H1 (cell line): ENCODE data around the gene COL27A1. TPM values are rescaled to one million over a fixed set of nuclear protein-coding genes. Genes with fewer than 3 reads are reported as not detected.

ENCODE experiments used
- CTCF ChIA-PET: fragments of 300-600 bp; sonication (Branson Sonifier 250); formaldehyde crosslinking; loops from one replicate; lab custom pipeline; 2021; ENCODE audit not compliant: partially characterized antibody; lab: Charles Lee
- POLR2A ChIA-PET: fragments of 300-600 bp; sonication (Branson Sonifier 250); formaldehyde crosslinking; loops from one replicate; lab custom pipeline; 2021; ENCODE audit warnings: inconsistent platforms; ENCODE audit not compliant: partially characterized antibody; lab: Charles Lee
- DNase-seq, 2 experiments: peaks; one replicate each; pipeline versions ENCODE4 v3.0.0 to v3.0.0-alpha.2; 2010 to 2022; ENCODE audit warnings: low spot score in 2 of 2, low read depth in 1 of 2, mixed read lengths in 1 of 2
- FAIRE-seq: peaks from 2 replicates; lab custom pipeline; 2011; peaks lifted over from hg19 to GRCh38; lab: Jason Lieb, UNC
- H2AFZ ChIP-seq: 2 replicates; pipeline ENCODE4 v1.8.1; 2012; ENCODE audit warnings: low read length, inconsistent platforms
- H2AK5ac ChIP-seq: 2 replicates; pipeline ENCODE4 v1.6.1; 2013; ENCODE audit warnings: low read depth, low read length
- H2BK120ac ChIP-seq: replicated peaks from 2 replicates; pipeline ENCODE3; 2013; ENCODE audit warnings: low read depth, low read length, inconsistent platforms
- H2BK12ac ChIP-seq: 2 replicates; pipeline ENCODE4 v1.6.1; 2013; ENCODE audit warnings: low read depth, low read length
- H2BK15ac ChIP-seq: 2 replicates; pipeline ENCODE4 v1.6.1; 2013; ENCODE audit warnings: low read length
- H2BK20ac ChIP-seq: 2 replicates; pipeline ENCODE4 v1.6.1; 2013; ENCODE audit warnings: low read length
- H2BK5ac ChIP-seq: 2 replicates; pipeline ENCODE4 v1.6.1; 2013; ENCODE audit warnings: low read depth, low read length
- H3K14ac ChIP-seq: 2 replicates; pipeline ENCODE4 v1.6.1; 2013; ENCODE audit warnings: inconsistent platforms; ENCODE audit not compliant: insufficient read length
- H3K18ac ChIP-seq: 2 replicates; pipeline ENCODE4 v1.6.1; 2013; ENCODE audit warnings: low read length; ENCODE audit errors: extremely low read depth
- H3K23ac ChIP-seq: 2 replicates; pipeline ENCODE4 v1.6.1; 2013; ENCODE audit warnings: inconsistent platforms; ENCODE audit not compliant: insufficient read length
- H3K23me2 ChIP-seq: 2 replicates; pipeline ENCODE4 v1.6.1; 2013; ENCODE audit warnings: low read depth, low read length
- H3K27ac ChIP-seq: 2 replicates; pipeline ENCODE4 v1.6.1; 2011; ENCODE audit warnings: low read depth, low read length, inconsistent platforms
- H3K27me3 ChIP-seq, 4 experiments: replicated peaks in 1 of 4; 1 replicate in 1 of 4; 2 replicates in 3 of 4; pipeline versions ENCODE4 v1.6.1 to v1.8.1; 2011 to 2013; ENCODE audit warnings: low read length in 3 of 4, mild to moderate bottlenecking in 3 of 4, inconsistent platforms in 2 of 4, mixed read lengths in 2 of 4, moderate library complexity in 1 of 4; ENCODE audit not compliant: control insufficient read depth in 3 of 4, insufficient read depth in 3 of 4; ENCODE audit errors: extremely low read depth in 1 of 4
- H3K36me3 ChIP-seq, 4 experiments: 2 replicates each; pipeline versions ENCODE4 v1.6.1 to v1.8.1; 2011 to 2013; ENCODE audit warnings: mild to moderate bottlenecking in 4 of 4, low read length in 3 of 4, moderate library complexity in 2 of 4, control low read depth in 1 of 4, inconsistent platforms in 1 of 4; ENCODE audit not compliant: insufficient read depth in 4 of 4, control insufficient read depth in 2 of 4
- H3K4ac ChIP-seq: replicated peaks from 2 replicates; pipeline ENCODE3; 2013; ENCODE audit warnings: low read length, low read depth, mixed read lengths, inconsistent platforms; ENCODE audit not compliant: insufficient read length
- H3K4me1 ChIP-seq, 4 experiments: replicated peaks in 1 of 4; 1 replicate in 1 of 4; 2 replicates in 3 of 4; pipeline versions ENCODE4 v1.6.1 to v1.8.1; 2011 to 2013; ENCODE audit warnings: low read length in 3 of 4, inconsistent platforms in 2 of 4, mixed read lengths in 1 of 4; ENCODE audit not compliant: insufficient read depth in 4 of 4, control insufficient read depth in 3 of 4
- H3K4me2 ChIP-seq, 2 experiments: 2 replicates each; pipeline versions ENCODE4 v1.6.1 to v1.8.1; 2011 to 2013; ENCODE audit warnings: low read depth in 2 of 2, low read length in 2 of 2, control low read depth in 1 of 2, inconsistent platforms in 1 of 2, mild to moderate bottlenecking in 1 of 2; ENCODE audit not compliant: insufficient read depth in 1 of 2
- H3K4me3 ChIP-seq, 4 experiments: fragments of 200-600, 300-600 bp in 1 of 4; sonication (generic), shearing (Covaris generic), sonication (Bioruptor Twin) in 1 of 4; 2 replicates each; pipeline versions ENCODE4 v1.5.1 to v1.8.1; 2011 to 2016; ENCODE audit warnings: low read length in 4 of 4, low read depth in 3 of 4, control low read depth in 2 of 4, inconsistent platforms in 2 of 4, mild to moderate bottlenecking in 2 of 4, mixed read lengths in 1 of 4, moderate library complexity in 1 of 4; ENCODE audit not compliant: insufficient read depth in 2 of 4; ENCODE audit errors: extremely low read depth in 1 of 4
- H3K56ac ChIP-seq: replicated peaks from 2 replicates; pipeline ENCODE3; 2013; ENCODE audit warnings: low read depth, mild to moderate bottlenecking, mixed read lengths, low read length, inconsistent platforms; ENCODE audit not compliant: insufficient read length
- H3K79me1 ChIP-seq: 2 replicates; pipeline ENCODE4 v1.6.1; 2013; ENCODE audit warnings: low read depth, low read length, control low read depth
- H3K79me2 ChIP-seq, 2 experiments: 2 replicates each; pipeline versions ENCODE4 v1.6.1 to v1.8.1; 2012 to 2013; ENCODE audit warnings: low read length in 2 of 2, mild to moderate bottlenecking in 2 of 2, inconsistent platforms in 1 of 2; ENCODE audit not compliant: insufficient read depth in 2 of 2, control insufficient read depth in 1 of 2
- H3K9ac ChIP-seq, 4 experiments: replicated peaks in 1 of 4; 1 replicate in 1 of 4; 2 replicates in 3 of 4; pipeline versions ENCODE4 v1.6.1 to v1.8.1; 2011 to 2013; ENCODE audit warnings: low read depth in 3 of 4, low read length in 3 of 4, control low read depth in 2 of 4, mild to moderate bottlenecking in 2 of 4, moderate library complexity in 2 of 4, inconsistent platforms in 1 of 4; ENCODE audit errors: extremely low read depth in 1 of 4
- H3K9me3 ChIP-seq, 2 experiments: 2 replicates each; pipeline versions ENCODE4 v1.6.1 to v1.8.1; 2012 to 2013; ENCODE audit warnings: mild to moderate bottlenecking in 2 of 2, moderate library complexity in 2 of 2, control low read depth in 1 of 2, inconsistent platforms in 1 of 2, low read depth in 1 of 2, low read length in 1 of 2, mixed read lengths in 1 of 2; ENCODE audit not compliant: insufficient read depth in 2 of 2
- H4K20me1 ChIP-seq, 2 experiments: replicated peaks in 1 of 2; 2 replicates each; pipeline versions ENCODE3 to v1.8.1; 2011 to 2013; ENCODE audit warnings: inconsistent platforms in 2 of 2, low read length in 2 of 2, mild to moderate bottlenecking in 1 of 2; ENCODE audit not compliant: insufficient read depth in 2 of 2, control insufficient read depth in 1 of 2
- H4K5ac ChIP-seq: 2 replicates; pipeline ENCODE4 v1.6.1; 2013; ENCODE audit warnings: low read length, low read depth, mixed read lengths, inconsistent platforms; ENCODE audit not compliant: insufficient read length
- H4K8ac ChIP-seq: 2 replicates; pipeline ENCODE4 v1.8.0; 2013; ENCODE audit warnings: mild to moderate bottlenecking, moderate library complexity, low read length, inconsistent platforms; ENCODE audit not compliant: insufficient read depth; ENCODE audit errors: extremely low read depth
- H4K91ac ChIP-seq: replicated peaks from 2 replicates; pipeline ENCODE3; 2013; ENCODE audit warnings: low read length, mixed read lengths, inconsistent platforms; ENCODE audit not compliant: insufficient read length
- BRCA1 ChIP-seq: IDR thresholded peaks from 2 replicates; pipeline ENCODE4 v1.6.1; 2012; ENCODE audit warnings: low read depth, low read length, improper control_type of control experiment
- CHD2 ChIP-seq: IDR thresholded peaks from 2 replicates; pipeline ENCODE4 v1.6.1; 2012; ENCODE audit warnings: low read length, improper control_type of control experiment
- CREB1 ChIP-seq: IDR thresholded peaks from 2 replicates; pipeline ENCODE4 v1.6.1; 2012; ENCODE audit warnings: inconsistent platforms
- EP300 ChIP-seq, 2 experiments: IDR thresholded peaks; 1 replicate in 1 of 2; 2 replicates in 1 of 2; pipeline ENCODE4 v1.6.1; 2011 to 2012; ENCODE audit warnings: low read depth in 2 of 2, low read length in 2 of 2, mild to moderate bottlenecking in 2 of 2, borderline replicate concordance in 1 of 2, inconsistent platforms in 1 of 2, moderate library complexity in 1 of 2
- HDAC6 ChIP-seq: IDR thresholded peaks from one replicate; pipeline ENCODE4 v1.7.1; 2012; ENCODE audit warnings: low read depth, mild to moderate bottlenecking, inconsistent platforms, low read length, moderate library complexity
- KDM5A ChIP-seq: fragments of 200-600 bp; IDR thresholded peaks from 2 replicates; pipeline ENCODE4 v1.7.1; 2012; ENCODE audit warnings: mild to moderate bottlenecking, low read length, inconsistent platforms, mixed read lengths
- NRF1 ChIP-seq: IDR thresholded peaks from 2 replicates; pipeline ENCODE4 v1.6.1; 2011; ENCODE audit warnings: mild to moderate bottlenecking, low read depth, low read length, improper control_type of control experiment
- RXRA ChIP-seq: IDR thresholded peaks from 2 replicates; pipeline ENCODE4 v1.6.1; 2011; ENCODE audit warnings: low read depth, mild to moderate bottlenecking, low read length, moderate library complexity; ENCODE audit not compliant: insufficient read depth
- SAP30 ChIP-seq: fragments of 300-600 bp; sonication (generic); IDR thresholded peaks from 2 replicates; pipeline ENCODE4 v1.7.1; 2012; ENCODE audit warnings: low read length, moderate library complexity, mild to moderate bottlenecking, inconsistent platforms; ENCODE audit not compliant: insufficient read depth, insufficient replicate concordance
- SIX5 ChIP-seq: IDR thresholded peaks from 2 replicates; pipeline ENCODE4 v1.6.1; 2011; ENCODE audit warnings: mild to moderate bottlenecking, low read depth, low read length
- TBP ChIP-seq: IDR thresholded peaks from 2 replicates; pipeline ENCODE4 v1.6.1; 2011; ENCODE audit warnings: low read depth, low read length, improper control_type of control experiment
- WGBS, 2 experiments: shearing (Covaris generic) in 1 of 2; methylation state at CpG; one replicate each; pipeline versions ENCODE4 v1.1.6 to v1.1.7; 2013 to 2015; ENCODE audit warnings: low lambda C conversion rate in 2 of 2, mixed read lengths in 2 of 2, inconsistent platforms in 1 of 2, low coverage in 1 of 2, missing lambda C conversion rate in 1 of 2; ENCODE audit not compliant: insufficient replicate concordance in 2 of 2, insufficient coverage in 1 of 2, insufficient read length in 1 of 2; ENCODE audit errors: extremely low coverage in 1 of 2, missing lambda C conversion rate in 1 of 2; 5-methylcytosine and 5-hydroxymethylcytosine counted together
- polyA plus RNA-seq, 7 experiments: library from polyadenylated mRNA; depleted of rRNA in 3 of 7; stranded (reverse) in 5 of 7; unstranded in 2 of 7; fragments of >200 nt in 5 of 7; fragments of 200-250 nt in 2 of 7; gene quantifications; 1 replicate in 5 of 7; 2 replicates in 1 of 7; 4 replicates in 1 of 7; pipeline versions ENCODE4 v1.2.1 to v1.2.3, GENCODE V29; 2011 to 2013; ENCODE audit warnings: missing spikeins in 2 of 7, mixed read lengths in 2 of 7
- total RNA-seq: library from RNA; stranded (reverse); fragmentation: NEBNext Ultra II Directional; extraction: Animal tissue kit (Norgen Biotek cat#: 25700); gene quantifications from 2 replicates; pipeline ENCODE4 v1.2.1, GENCODE V29; 2021
- TF ChIP-seq, protein P1 (sequence below): IDR thresholded peaks from 2 replicates; pipeline ENCODE4 v1.6.1; 2011; ENCODE audit warnings: low read length, improper control_type of control experiment
- TF ChIP-seq, protein P2 (sequence below): IDR thresholded peaks from 2 replicates; pipeline ENCODE4 v1.6.1; 2011; ENCODE audit warnings: low read depth, mild to moderate bottlenecking, low read length; ENCODE audit not compliant: insufficient read depth

The COL27A1 gene
- total and polyA plus RNA-seq, 2 of the 8 experiments (the other 6 are each of a cell fraction or from before 2014, with no cell fraction given), result 15.1 to 22.8 TPM

DNA sequence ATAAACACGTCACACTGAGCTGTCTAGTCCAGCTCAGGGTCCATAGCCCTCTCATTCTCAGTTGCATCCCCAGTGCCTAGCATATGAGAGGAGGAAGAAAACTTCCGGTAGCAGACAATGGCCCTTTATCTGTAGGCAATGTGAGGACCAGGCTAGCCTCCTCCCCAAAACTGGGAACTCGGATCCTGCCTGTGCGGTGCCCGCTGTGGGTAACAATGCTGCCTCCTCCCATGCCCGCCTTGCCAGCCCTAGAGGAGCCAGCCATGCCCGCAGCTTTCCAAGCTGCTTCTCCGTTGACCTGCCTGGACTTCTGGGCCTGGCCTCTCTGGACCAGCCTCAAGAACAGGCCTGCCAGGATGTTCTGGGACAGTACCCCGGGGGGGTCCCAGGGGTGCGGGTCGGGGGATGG, 93.0 kb downstream of the COL27A1 start:
- Histone ChIP-seq H3K36me3 (no peaks in the 10 kb centered on the region), H3K56ac (no peak overlapping the region), H3K18ac (no peak overlapping the region), H3K9me3 (no peaks in the 10 kb centered on the region), H4K20me1 (no peaks in the 10 kb centered on the region), H2BK15ac (no peak overlapping the region), H2BK20ac (no peak overlapping the region), H3K79me1 (no peaks in the 10 kb centered on the region), H4K8ac (no peak overlapping the region), H4K5ac (no peak overlapping the region), H2BK12ac (no peak overlapping the region), H2AFZ (no peak overlapping the region), H3K23me2 (no peaks in the 10 kb centered on the region), H3K79me2 (no peaks in the 10 kb centered on the region), H3K4me2 (no peak overlapping the region), H3K4ac (no peak overlapping the region), H3K23ac (no peak overlapping the region), H2BK5ac (no peak overlapping the region; the same call in 1 of the 2 replicates), H2BK120ac (no peak overlapping the region), H3K4me1 (no peaks in the 10 kb centered on the region), H3K9ac (no peak overlapping the region), H3K14ac (no peak overlapping the region), H3K27ac (no peak overlapping the region), H3K27me3 (no peaks in the 10 kb centered on the region), H4K91ac (no peak overlapping the region), H3K4me3 (no peak overlapping the region), H2AK5ac (no peak overlapping the region)
- FAIRE-seq, result no peak
- POLR2A ChIA-PET, result interaction anchor here (1.0 kb wide), 1 partner anchor 73 kb away, joined by 3 read pairs; no protein-coding TSS in a partner anchor
- no peak for DNase-seq
- CTCF ChIA-PET, result interaction anchor here (1.5 kb wide), 1 partner anchor 165 kb away, joined by 5 read pairs; no protein-coding TSS in a partner anchor
- WGBS, 2 experiments, result 96% methylated on average over 11 of the region's 11 CpGs; no CpG with 5 or more reads in 1 of the 2 experiments
- no peak for TF ChIP-seq HDAC6
- TF ChIP-seq CHD2, result no peak
- no peak for TF ChIP-seq SAP30
- TF ChIP-seq SIX5, result no peak
- no peak for TF ChIP-seq BRCA1
- no peak for TF ChIP-seq EP300 (IDR thresholded peaks at IDR 0.05; ENCODE audit: borderline replicate concordance in 1 of 2, low read depth in 2 of 2, low read length in 2 of 2)
- TF ChIP-seq, protein P1, sequence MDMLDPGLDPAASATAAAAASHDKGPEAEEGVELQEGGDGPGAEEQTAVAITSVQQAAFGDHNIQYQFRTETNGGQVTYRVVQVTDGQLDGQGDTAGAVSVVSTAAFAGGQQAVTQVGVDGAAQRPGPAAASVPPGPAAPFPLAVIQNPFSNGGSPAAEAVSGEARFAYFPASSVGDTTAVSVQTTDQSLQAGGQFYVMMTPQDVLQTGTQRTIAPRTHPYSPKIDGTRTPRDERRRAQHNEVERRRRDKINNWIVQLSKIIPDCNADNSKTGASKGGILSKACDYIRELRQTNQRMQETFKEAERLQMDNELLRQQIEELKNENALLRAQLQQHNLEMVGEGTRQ, result no peak
- no peak for TF ChIP-seq CREB1
- no peak for TF ChIP-seq KDM5A
- no peak for TF ChIP-seq RXRA
- TF ChIP-seq NRF1, result no peak
- TF ChIP-seq TBP, result no peak
- TF ChIP-seq, protein P2, sequence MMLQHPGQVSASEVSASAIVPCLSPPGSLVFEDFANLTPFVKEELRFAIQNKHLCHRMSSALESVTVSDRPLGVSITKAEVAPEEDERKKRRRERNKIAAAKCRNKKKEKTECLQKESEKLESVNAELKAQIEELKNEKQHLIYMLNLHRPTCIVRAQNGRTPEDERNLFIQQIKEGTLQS, result no peak
